ENCODE data around the gene MYL5. TPM values are rescaled to one million over a fixed set of nuclear protein-coding genes. Genes with fewer than 3 reads are reported as not detected.

The MYL5 gene
- polyA plus RNA-seq, 3 donors, result 21.6 to 23.2 (median 22.7) TPM

DNA sequence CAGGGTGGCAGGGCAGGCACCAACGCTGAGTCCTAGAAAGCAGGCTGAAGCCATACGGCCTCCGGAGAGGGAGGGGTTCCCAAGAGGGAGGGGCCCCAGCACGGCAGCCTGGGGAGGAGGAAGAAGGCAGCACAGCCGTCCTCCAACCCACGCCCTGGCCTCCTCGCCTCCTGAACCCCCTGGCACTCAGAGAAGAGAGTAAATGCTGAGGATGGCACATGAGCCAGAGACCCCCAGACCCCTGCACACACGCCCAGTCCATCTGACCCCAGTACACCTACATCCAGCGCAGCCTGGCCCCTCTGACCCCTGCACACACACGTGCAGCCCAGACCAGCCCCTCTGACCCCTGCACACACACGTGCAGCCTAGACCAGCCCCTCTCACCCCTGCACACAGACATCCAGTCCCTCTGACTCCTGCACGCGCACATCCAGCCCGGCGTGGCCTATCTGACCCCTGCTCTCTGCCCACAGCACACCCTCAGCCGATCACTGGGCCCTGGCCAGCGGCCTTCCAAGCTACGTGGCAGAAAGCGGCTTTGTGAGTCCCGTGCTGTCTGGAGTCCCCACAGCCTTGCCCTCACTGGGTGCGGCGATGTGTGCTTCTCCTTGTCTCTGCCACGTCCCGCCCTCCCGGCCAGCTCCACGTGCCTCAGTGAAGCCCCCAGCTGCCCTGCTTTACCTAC is 18.7 kb upstream of the MYL5 start:
- no peak for DNase-seq

DNA sequence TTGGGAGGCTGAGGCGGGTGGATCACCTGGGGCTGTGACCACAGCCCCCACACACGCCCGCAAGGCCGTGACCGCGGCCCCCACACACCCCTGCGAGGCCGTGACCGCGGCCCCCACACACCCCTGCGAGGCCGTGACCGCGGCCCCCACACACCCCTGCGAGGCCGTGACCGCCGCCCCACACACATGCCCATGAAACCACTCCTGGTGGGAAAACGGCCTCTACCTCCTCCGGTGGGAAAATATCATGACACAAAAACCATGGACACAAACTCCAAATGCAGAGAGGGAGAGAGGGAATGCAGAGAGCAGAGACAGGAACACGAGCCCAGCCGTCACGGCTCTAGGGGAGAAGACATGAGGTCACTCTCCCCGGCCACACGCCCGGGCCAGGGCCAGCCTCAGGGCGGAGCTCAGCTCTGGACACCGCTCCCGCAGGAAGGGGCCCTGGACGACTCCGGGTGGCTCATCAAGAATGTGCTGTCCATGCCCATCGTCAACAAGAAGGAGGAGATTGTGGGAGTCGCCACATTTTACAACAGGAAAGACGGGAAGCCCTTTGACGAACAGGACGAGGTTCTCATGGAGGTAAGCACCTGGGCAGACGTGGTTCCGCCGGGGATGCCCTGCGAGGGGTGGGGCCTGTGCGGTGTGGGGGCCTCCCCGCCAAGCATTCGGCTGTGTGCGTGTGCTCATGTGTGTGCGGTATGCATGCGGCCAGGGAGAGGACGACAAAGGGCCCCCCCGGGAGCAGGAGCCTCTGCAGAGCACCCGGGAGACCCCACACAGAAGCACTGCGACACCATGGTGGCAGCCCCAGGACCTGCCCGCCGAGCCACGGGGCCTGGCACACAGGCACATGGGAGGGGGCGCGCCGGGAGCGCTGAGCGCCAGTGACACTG is 17.7 kb upstream of the MYL5 start:
- no peak for DNase-seq

DNA sequence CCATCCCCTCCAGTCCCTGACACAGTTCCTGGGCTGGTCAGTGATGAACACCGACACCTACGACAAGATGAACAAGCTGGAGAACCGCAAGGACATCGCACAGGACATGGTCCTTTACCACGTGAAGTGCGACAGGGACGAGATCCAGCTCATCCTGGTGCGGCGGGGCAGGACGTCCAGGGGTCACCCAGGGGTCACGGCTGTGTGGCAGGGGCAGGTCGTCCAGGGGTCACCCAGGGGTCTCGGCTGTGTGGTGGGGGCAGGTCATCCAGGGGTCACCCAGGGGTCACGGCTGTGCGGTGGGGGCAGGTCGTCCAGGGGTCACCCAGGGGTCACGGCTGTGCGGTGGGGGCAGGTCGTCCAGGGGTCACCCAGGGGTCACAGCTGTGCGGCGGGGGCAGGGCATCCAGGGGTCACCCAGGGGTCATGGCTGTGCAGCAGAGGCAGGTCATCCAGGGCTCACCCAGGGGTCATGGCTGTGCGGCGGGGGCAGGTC is 17.0 kb upstream of the MYL5 start:
- no peak for DNase-seq

DNA sequence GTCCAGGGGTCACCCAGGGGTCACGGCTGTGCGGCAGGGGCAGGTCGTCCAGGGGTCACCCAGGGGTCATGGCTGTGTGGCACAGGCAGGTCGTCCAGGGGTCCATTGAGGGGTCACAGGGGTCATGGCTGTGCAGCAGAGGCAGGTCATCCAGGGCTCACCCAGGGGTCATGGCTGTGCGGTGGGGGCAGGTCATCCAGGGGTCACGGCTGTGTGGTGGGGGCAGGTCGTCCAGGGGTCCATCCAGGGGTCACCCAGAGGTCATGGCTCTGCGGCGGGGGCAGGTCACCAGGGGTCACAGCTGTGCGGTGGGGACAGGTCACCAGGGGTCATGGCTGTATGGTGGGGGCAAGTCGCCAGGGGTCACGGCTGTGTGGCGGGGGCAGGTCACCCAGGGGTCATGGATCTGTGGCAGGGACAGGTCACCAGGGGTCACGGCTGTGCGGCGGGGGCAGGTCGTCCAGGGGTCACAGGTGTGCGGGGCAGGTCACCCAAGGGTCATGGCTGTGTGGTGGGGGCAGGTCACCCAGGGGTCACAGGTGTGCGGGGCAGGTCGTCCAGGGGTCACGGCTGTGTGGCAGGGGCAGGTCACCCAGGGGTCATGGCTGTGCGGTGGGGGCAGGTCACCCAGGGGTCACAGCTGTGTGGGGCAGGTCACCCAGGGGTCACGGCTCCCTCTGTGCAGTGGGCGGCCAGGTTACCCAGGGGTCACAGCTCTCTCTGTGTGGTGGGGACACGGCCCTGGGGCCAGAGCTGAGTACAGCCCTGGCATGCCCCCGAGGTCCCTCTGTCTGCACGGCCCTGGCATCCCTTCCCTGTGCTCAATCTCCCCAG is 16.3 kb upstream of the MYL5 start:
- no peak for DNase-seq

DNA sequence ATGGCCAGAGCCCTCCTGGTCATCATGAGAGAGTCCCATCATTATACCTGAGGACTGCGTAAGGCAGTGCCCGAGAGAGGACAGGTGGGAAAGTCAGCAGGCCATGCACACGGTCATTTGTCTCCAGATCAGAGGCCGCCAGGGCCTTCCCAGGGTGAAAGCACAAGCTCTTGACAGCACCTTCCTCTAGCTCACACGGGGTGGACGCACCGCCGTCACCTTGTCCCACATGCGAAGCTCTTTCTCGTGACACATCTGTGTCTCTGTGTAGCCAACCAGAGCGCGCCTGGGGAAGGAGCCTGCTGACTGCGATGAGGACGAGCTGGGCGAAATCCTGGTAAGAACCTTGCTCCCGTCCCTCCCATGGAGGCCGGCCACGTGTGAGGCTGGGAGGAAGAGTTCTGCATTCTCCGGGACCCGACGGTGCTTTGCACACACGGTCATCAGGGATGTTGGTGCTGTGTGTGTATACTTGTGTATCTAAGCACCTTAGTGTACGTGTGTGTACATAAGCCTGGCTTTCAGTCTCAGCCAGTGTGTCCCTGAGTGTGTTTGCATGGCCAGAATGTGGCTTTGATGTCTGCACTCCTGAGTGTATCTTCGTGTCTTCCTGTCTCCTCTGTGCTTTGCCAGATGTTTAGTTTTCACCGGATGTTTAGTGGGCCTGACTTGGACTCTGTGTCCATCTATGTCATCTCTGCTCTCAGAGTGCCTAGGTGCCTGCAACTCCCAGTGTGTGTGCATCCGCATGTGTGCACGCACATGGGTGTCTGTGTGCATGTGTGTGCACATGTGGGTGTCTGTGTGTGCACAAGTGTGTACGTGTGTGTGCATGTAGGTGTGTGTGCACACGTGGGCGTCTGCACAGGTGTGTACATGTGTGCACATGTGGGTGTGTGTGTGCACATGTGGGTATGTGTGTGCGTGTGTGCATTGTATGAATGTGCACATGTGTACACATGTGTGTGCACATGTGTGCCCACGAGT is 15.4 kb upstream of the MYL5 start:
- DNase-seq, result no peak

DNA sequence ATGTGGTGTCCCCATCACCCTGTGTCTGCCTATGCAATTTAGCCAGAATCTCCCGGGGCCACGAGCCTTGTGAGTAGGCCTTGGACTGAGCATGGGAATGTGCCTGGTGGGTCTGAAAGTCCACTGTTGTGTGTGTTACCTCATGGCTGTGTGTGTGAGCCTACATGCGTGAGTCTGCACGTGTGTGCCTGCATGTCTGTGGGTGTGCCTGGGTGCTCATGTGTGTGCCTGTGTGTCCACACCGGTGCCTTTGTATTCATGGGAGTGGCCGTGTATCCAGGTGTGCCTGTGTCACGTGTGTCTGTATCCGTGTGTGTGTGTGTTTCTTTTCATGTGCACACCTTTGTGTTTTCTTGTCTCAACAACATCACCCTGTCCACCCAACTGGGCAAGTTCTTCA is 14.5 kb upstream of the MYL5 start:
- DNase-seq, result no peak

DNA sequence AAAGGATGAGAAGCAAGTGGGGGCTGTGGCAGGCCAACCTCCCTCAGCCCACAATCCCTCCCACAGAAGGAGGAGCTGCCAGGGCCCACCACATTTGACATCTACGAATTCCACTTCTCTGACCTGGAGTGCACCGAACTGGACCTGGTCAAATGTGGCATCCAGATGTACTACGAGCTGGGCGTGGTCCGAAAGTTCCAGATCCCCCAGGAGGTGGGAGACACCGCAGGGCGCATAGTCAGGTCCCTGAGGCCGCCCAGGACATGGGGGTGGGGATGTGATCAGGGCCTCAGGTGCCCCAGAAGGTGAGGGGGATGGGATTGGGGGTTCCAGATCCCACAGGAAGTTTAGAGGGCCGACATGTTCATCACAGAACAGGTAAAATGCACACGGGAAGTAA is 13.9 kb upstream of the MYL5 start:
- no peak for DNase-seq

DNA sequence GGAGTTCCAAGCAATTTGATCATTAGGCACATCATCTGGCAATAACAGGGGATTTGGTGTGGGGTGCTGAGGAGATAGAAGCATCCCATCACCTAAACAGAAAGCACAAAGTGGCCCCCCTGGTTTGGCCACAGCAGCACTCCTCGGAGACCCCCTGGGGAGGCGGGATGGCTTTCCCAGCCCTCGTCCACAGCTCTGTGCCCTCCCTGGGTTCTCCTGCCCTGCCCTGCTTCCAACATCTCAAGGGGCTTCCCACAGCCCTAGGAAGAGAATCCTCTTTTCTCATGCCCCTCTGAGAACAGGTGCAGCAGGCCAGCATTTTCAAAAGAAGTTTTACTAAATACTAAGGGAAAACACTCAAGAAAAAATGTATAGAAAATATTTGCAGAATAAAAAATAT is 13.1 kb upstream of the MYL5 start:
- DNase-seq, result no peak

DNA sequence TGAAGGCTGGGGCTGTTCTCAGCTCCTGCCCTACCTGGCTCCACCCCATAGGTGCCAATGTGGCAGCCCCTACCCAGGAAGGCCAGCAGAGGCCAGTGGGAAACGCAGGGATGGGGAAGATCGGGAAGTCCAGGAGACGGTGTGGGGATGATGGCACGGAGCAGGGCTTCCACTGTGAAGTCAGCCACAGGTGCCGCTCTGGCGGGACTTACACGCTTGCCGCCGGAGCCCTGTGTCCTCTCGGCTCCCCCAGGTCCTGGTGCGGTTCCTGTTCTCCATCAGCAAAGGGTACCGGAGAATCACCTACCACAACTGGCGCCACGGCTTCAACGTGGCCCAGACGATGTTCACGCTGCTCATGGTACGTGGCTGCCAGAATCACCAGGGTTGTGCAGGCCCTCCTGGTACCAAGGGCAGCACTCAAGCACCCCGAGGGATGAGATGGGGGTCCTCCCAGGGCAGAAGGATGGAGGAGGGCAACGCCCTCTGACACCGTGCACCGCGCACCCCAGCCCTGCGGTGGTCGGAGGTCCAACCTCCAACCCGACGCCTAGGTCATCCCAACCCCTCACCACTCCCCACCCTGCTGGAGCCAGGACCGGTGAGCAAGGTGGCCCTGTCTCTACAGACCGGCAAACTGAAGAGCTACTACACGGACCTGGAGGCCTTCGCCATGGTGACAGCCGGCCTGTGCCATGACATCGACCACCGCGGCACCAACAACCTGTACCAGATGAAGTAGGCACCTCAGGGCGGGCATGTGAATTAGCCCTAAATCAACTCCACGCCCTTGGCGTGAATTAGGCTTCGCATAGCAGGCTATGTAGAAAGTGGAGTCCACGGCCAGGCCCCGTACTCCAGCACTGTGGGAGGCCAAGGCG is 12.2 kb upstream of the MYL5 start:
- DNase-seq, result no peak

DNA sequence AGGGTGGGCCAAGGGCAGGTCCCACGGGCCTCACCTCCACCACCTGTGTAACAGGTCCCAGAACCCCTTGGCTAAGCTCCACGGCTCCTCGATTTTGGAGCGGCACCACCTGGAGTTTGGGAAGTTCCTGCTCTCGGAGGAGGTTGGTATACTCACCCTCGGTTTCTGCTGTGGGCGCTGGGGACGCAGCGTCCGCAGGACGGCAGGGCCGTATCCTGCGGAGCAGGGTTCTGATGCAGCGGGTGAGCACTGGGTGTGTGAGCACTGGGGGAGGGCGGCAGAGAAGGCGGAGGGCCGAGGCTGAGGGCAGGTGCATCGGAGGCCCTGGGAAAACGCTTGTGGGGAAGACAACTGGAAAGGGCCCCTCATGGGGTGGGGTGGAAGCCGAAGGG is 11.3 kb upstream of the MYL5 start:
- no peak for DNase-seq

DNA sequence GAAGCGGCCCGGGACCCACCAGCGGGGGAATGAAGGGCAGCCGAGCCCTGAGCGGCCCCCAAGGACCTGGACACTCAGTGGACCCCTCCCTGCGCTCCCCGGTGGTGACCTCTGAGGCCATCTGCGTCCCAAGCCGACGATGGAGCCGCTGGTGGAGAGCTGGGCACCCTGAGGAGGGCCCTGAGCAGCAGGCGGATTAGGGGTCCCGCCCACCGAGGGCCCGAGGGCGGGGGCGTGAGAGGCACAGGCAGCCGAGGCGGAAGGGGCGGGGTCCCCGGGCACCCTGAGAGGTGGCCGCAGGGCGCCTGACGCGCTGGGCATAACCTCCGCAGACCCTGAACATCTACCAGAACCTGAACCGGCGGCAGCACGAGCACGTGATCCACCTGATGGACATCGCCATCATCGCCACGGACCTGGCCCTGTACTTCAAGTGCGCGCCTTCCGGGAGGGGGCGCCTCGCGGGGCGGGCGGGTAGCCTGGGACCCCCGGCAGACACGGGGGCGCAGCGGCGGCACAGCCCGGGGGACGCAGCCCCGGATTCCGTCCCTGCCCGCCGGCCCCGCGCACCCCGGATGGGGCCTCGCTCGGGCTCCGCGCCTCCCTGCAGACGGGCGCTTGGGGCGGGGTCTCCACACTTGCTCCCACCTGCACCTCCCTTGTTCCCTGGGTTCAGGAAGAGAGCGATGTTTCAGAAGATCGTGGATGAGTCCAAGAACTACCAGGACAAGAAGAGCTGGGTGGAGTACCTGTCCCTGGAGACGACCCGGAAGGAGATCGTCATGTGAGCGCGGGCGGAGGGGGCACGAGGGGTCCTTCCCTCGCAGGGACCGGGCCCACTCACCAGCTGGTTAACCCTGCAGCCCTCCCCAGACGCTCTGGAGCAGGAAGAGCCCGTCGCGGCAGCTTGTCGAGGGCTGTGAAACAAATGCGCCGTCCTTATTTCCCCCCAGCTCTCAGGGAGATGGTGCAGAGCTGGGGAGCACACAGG is 10.6 kb upstream of the MYL5 start:
- peak; percentile 70 for DNase-seq

DNA sequence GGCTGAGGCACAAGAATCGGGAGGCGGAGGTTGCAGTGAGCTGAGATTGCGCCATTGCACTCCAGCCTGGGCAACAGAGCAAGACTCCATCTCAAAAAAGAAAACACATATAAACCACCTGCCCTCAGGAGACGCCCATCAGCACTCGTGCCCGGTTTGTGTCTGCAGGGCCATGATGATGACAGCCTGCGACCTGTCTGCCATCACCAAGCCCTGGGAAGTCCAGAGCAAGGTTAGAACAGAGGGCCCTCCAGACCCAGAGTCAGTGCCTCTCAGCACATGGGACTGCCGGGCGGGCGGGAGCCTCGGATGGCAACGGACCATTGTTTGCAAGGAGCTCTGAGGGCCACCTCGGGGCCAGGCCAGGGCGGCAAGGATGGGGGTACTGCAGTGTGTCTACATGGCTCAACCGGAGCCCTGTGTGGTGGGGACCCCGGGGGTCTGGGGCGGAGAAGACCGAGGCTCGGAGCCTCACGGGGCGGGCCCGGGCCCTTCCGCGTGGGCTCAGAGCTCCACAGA is 9.6 kb upstream of the MYL5 start:
- DNase-seq, result no peak

DNA sequence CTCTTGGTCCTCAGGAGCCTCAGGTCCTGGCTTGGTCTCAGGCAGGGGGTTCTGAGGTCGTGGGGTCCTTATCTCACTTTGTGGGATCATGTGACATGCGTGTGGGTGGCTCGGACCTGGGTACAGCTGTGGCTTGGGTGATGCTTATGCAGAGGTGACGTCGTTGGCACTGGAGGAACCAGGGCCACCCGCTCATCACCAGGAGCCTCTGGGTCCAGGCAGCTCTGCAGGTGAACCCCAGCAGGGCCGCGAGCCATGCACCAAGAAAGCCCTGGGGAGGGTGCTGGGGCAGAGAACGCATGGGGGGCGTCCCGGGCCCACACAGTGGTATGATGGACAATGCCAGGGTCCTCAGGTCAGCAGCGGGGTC is 9.0 kb upstream of the MYL5 start:
- DNase-seq, result no peak

DNA sequence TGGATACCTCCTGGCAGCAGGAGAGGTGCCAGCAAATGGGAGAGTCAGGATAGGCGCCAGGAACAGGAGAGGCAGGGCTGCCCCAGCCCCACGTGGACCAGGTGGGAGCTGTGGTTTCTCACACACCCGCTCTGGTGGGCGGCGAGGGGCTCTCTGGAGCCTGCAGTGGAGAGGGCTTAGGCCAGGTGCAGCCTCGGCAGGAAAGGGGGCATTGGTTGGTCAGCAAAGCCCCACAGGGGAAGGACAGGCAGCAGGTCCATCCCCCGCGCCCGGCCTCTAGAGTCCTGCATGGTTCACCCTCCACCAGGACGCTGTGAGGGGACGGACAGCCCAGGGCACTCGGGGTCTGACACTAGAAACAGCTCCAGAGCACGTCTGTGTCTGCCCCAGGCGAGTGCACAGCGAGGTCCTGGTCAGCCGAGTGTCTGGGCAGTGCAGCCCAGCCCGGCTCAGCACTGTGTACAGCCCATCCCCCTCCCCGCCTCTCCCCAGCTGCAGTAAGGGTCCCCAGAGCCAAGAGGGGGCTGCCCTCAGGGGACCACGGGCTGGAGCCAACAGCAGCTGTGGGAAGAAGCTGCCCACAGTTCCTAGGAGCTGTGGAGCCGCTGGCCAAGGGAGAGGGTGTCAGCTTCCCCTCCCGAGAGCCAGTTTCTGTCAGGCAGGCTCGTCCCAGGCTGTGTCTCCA is 8.4 kb upstream of the MYL5 start:
- no peak for DNase-seq

DNA sequence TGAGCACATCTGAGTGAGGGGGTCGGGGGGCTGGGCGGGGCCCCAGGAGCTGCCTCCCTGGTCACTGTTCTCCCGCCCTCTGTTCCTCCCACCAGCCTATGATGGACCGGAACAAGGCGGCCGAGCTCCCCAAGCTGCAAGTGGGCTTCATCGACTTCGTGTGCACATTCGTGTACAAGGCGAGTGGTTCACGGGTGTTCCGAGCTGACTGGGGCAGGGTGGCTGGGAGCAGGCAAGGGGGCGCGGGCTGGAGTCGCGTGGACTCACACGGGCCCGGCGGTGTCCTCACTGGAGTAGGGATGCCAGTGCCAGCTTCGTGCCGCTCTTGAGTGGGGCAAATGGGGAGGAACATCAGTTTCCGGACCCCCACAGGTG is 7.9 kb upstream of the MYL5 start:
- no peak for DNase-seq

DNA sequence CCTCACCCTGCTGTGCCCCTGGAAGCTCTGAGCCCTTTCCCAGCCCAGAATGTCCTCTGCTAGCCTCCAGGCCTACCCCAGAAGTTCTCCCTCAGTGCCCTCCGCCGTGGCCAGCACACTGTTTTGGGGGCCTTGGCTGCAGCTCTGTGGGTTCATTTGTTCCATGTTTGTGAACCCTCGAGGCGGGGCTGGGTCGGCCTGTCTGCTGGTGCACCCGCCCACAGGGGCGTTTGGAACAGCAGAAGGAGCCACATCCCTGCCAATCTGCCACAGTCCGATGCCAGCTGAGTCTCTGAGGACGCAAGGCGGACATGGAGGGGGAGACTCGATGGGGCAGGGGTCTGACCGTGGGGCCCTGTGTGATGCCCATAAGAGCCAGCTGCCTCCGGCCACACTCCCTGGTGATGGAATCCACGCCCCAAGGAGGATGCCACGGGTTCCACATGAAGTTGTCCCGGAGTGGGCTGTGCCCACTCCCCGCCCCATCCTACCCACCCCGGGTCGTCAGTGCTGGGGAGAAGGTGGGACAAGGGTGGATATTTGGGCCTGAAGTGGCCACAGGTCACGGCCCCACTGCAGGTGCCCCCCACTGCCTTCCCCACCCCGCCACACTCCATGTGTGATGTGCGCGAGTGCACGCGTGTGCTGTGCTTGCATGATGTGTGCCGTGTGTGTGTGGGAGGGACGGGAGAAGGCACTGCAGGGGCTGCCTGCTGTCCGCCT is 7.4 kb upstream of the MYL5 start:
- no peak for DNase-seq

DNA sequence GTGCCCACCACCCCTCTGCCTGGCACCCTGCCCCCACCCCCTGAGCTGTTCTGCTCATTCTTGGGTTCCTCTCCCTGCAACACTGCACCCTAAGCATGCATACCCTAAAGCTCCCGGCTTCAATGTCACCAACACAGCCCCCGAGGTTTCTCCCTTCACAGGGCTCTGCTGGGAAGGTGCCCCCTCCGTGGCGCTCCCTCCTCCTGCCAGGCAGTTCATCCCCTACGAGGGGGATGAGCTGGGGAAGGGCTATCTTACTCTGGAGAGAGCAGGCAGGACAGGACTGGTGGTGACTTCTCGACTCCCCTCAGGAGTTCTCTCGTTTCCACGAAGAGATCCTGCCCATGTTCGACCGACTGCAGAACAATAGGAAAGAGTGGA is 6.8 kb upstream of the MYL5 start:
- no peak for DNase-seq

Measured in renal pelvis (tissue), 4 donors.